GM18867 (cell line): ENCODE measurements around the gene COX6A2.

Experiments
- ATAC-seq: cut with Tn5 transposase; IDR thresholded peaks from one replicate; pipeline ENCODE4 v1.9.1; 2021; ENCODE audit warnings: mild to moderate bottlenecking, moderate library complexity; ENCODE audit not compliant: unreplicated experiment

Gene COX6A2

GRCh38 chr16:31428279-31428597 lies at the start of gene COX6A2:
COX6A2 (minus strand) TSS chr16:31428360; CDS start chr16:31428325, 35 bp downstream.
- ATAC-seq: no peak

DNA sequence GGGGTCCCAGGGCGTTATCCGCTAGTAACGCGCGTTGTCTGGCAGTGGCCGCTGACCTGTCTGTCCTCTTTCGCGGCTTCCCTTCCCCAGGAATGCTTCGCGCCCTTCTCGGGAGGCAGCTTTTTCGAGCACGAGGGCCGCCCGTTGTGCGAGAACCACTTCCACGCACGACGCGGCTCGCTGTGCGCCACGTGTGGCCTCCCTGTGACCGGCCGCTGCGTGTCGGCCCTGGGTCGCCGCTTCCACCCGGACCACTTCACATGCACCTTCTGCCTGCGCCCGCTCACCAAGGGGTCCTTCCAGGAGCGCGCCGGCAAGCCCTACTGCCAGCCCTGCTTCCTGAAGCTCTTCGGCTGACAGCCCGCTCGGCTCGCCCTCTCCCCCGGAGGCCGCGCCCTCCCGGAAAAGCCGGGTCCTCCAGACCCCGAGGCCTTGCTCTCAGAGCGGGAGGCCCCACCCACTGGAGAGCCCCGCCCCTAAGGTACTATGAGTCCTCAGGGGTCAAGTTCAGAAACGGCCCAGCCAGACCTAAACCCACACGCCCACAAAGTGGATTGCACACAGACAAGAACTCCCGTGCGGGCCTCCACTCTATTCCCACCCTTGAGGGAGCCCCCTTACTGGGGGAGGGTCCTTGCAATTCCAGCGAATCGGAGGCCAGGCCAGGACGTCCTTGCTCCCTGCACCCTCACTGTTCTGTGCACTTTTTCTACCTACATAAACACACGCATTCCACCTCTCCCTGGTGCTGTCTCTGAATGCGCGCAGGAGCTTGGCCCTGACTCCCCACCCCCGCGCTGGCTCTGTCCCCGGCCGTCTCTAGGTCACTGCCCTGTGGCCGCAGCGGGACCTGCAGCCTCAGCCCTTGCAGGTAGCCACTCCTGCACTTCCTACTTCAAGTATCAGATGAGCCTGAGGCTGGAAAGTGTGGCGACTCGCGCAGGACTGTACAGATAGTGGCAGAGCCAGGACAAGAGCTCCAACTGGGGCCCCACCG lies 49.4 kb upstream of the COX6A2 start:
- peak; percentile 19 for ATAC-seq

- peak; percentile 59 for ATAC-seq
These were observed 48.4 kb upstream of the COX6A2 start for GRCh38 chr16:31476303-31477219.

DNA sequence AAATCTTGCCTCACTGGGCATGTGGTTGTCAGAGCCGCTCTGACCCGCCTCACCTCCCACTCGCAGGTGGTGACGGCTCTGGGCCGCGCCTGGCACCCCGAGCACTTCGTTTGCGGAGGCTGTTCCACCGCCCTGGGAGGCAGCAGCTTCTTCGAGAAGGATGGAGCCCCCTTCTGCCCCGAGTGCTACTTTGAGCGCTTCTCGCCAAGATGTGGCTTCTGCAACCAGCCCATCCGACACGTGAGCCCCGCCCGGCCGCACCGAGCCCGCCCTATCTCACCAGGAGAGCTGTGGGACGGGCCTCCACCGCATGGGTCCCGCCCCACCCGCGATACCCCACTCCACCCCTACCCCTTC lies 47.8 kb upstream of the COX6A2 start:
- no peak for ATAC-seq

DNA sequence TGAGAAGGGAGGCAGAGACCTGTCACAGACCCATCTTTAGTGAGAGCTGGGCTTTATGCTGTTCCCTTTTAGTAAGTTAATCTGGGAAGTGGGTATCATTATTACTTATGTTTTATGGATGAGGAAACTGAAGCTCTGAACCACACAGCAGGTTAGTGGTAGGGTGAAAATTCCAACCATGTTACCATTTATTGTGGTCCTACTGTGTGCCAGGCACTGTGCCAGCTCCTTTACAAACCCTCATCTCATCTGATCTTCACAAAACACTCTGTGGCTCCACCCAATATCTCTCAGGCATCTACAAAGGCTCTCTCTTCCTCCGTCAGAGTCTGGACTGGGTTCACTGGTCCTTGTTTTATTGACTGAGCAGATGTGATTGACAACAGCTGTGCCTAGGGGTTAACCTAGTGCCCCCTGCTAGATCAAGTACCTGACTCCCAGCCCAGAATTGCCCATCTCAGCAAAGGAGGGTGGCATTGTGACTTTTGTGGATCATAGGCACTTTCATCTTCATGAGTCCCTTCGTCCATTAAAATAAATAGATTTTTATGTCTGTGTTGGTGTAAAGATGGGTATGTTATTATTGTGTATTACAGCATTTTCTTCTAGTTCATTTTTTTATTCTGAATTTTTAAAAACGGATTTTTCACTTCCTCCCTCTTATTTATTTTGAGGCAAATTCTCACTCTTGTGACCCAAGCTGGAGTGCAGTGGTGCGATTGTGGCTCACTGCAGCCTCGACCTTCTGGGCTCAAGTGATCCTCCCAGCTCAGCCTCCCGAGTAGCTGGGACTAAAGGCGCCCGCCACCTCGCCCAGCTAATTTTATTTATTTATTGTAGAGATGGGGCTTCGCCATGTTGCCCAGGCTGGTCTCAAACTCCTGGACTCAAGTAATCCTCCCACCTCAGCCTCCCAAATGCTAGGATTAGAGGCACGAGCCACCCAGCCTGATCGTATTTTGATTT lies 46.9 kb upstream of the COX6A2 start:
- no peak for ATAC-seq

- no peak for ATAC-seq
These were observed 46.1 kb upstream of the COX6A2 start for GRCh38 chr16:31474173-31474714.

- ATAC-seq: no peak
These were observed 45.3 kb upstream of the COX6A2 start for GRCh38 chr16:31473264-31473984.

DNA sequence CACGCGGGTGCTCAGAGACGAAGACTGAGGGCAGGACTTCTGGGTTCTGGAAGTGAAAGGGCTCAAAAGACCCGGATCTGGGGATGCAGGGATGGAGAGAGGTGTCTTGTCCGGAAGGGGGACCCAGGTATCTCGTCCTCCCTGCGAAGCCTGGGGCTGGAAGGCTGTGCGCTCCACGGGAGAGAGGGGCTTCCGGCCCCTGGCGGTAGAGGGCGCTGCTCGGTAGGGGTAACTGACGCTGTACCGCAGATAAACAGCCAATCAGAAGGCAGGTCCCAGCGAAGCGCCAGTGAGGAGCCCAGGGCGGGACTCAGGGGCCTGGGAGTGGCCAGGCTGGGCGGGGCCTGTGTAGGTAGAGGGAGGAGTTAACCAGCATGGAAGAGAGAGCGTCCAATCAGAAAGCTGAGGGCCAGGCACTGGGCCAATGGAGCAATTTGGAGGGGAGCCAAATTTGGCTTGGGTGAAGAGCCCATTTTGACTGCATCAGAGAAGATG lies 44.6 kb upstream of the COX6A2 start:
- ATAC-seq: no peak

- ATAC-seq: no peak
These were observed 43.9 kb upstream of the COX6A2 start, which contains the start of gene TGFB1I1 for GRCh38 chr16:31471875-31472708. TGFB1I1 (plus strand) TSS chr16:31472152; CDS start chr16:31472189, 37 bp downstream.

DNA sequence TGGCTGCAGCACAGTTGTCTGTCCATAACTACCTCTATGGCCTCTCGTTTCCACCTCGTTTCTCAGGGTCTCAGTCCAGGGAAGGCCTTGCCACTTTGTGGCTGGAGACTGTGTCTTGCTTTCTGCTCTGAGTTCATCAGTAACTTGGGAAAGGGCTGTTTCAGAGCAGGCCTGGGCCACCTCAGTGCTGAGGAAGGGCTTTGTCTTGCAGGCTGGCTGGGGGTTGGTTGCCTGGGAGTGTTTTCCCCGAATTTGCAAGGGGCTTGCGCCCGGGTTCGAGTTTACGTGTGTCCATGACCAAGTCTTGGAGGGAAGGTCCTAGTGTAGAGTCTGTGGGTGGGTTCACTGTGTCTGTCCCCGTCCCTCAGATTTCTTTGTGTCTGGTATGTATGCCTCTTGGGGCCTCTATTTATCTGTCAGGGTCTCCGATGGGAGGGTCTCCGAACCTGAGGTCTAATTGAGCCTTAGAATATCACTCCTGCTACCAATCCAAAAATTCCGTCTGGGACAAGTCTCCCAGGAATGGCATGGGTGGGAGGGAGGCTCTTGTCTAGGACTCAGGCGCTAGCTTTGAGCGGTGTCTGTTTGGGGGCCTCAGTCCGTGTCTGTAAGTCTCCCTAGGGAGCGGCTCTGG lies 43.2 kb upstream of the COX6A2 start:
- no peak for ATAC-seq

GRCh38 chr16:31470615-31471014 lies 42.5 kb upstream of the COX6A2 start:
- no peak for ATAC-seq

DNA sequence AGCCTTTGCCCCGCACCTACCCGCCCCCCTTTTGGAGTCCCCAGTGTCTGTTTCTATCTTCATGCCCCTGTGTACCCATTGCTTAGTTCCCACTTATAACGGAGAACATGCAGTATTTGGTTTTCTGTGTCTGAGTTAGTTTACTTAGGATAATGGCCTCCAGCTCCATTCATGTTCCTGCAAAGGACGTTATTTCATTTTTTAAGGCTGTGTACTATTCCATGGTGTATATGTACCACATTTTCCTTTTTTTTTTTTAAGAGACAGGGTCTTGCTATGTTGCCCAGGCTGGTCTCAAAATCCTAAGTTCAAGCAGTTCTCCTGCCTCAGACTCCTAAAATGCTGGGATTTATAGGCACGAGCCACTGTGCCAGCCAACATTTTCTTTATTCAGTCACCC lies 39.7 kb upstream of the COX6A2 start:
- ATAC-seq: no peak

DNA sequence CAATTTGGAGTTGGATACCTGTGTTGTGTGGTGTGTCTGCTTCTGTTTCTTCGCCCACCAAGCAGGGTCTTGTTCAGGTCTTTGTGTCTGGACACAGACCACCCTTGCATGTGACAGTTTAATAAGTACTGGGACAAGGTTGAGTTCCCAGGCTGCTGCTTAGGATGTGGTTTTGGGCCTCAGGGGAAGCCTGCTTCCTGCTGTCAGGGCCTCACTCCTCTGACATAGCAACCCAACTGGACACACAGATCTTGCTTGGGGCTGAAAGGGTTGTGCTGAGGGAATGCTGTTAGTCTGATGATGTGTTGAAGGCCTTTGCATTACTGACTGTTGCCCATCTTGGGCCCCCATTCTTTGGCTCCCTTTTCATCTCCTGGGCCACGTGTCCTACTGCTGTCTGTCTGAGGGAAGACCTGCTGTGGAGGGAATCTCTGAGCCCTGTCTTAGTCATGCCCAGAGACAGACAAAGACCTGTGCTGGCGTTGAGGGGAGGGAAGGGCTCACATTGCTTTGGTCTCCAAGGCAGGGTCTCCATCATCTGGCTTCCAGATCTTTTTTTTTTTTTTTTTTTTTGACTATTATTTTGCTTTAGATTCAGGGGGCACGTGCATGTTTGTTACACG lies 39.1 kb upstream of the COX6A2 start:
- ATAC-seq: no peak

GRCh38 chr16:31466381-31466841 lies 38.3 kb upstream of the COX6A2 start:
- no peak for ATAC-seq

DNA sequence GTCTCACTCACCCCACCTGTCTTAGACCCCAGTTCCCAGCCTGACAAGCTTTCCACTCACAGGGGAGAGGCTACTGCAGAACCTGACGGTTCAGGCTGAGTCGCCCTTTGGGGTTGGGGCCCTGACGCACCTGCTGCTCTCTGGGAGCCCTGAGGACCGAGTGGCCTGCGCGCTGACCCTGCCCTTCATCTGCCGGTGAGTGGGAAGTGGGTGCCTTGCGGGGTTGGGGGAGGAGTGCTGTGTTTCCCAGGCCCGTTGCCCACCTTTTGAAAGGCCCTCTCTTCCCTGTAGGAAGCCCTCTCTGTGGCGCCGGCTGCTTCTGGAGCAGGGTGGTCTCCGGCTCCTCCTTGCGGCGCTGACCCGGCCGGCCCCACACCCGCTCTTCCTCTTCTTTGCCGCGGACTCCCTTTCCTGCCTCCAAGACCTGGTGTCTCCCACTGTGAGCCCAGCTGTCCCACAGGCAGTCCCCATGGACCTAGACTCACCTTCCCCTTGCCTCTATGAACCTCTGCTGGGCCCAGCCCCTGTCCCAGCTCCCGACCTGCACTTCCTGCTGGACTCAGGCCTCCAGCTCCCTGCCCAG lies 37.7 kb upstream of the COX6A2 start:
- ATAC-seq: no peak

- no peak for ATAC-seq
These were observed 36.7 kb upstream of the COX6A2 start for GRCh38 chr16:31464781-31465260.

DNA sequence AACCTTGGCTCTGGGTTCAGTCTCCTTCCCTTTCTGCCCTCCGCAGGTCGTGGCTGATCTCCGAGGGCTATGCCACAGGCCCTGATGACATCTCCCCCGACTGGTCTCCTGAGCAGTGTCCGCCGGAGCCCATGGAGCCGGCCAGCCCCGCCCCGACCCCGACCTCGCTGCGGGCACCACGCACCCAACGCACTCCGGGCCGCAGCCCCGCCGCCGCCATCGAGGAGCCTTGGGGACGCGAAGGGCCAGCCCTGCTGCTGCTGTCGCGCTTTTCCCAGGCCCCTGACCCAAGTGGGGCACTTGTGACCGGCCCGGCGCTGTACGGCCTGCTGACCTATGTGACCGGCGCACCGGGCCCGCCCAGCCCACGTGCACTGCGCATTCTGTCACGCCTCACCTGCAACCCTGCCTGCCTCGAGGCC lies 36.2 kb upstream of the COX6A2 start:
- no peak for ATAC-seq
